CD4-positive, alpha-beta T cell treated with Interleukin-6 for 4 hours (primary cell): Measurements from ENCODE around the gene TFDP2.
"Not testable (repeated sequence)": the region's sequence is repeated elsewhere in the genome, so short reads cannot be mapped to it uniquely, and the experiment has no call there.

Experiments
- DNase-seq: peaks from one replicate; pipeline ENCODE4 v3.0.0-alpha.2; 2020; ENCODE audit warnings: mixed read lengths

Gene TFDP2

GRCh38 chr3:142019794-142020320 lies 129.5 kb downstream of the TFDP2 start:
- DNase-seq: no peak

DNA sequence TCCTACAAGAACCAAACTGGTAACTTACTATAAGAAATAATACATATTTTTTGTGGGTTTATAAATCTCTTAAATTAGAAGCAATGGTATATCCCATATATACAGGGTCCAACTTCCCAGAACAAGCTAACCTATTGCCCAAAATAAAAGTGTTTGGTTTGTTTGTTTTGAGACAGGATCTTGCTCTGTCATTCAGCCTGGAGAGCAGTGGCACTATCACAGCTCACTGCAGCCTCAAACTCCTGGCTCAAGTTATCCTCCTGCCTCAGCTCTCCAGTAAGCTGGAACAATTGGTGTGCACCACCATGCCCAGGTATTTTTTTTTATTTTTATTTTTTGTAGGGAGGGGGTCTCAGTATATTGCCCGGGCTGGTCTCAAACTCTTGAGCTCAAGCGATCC lies 135.4 kb downstream of the TFDP2 start:
- DNase-seq: no peak

DNA sequence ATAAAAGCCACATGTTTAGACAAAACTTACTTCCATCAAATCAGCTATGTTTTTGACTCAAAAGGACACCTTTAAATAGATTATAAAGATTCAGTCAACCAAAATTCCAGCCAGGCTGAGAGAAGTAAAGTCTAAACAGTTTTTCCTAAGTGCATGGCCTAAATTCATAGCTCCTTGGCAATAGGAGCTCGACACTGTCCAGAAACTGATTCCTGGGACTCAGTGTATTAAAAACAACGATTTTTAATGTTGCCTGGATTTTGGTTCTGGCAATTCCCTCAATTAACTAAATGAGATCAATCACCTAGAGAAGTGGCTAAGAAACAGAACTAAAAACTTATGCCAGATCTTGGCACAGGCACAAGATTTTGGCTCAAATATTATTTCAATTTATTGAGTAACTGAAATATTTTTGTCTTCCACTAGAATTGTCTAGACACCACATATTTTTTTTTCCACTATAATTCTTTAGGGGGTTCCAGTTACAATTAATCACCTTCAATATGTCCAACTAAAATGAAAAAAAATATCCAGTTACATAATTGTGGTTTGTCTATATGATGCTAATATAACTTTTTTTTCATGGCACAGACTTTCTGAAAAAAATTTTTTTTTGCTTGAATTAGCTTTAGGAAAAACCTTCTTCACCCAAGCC lies 135.9 kb downstream of the TFDP2 start:
- no peak for DNase-seq

DNA sequence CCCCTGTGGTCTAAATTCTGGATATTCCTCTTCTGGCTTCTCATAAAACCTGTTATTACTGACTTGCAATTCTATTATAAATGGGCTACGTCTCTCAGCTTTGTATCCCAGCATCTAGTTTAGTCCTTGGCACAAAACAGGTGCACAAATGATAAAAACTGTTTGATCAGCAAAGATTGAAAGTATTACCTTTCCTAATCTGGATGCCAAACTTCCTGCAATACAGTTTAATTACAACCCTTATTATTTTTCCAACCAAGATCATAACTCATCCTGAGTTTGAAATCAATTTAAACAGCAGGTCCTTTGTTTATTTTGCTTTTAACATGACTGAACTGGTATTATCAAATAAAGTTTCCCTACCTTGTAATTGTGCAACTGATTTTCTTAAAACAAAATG lies 140.3 kb downstream of the TFDP2 start:
- no peak for DNase-seq

- DNase-seq: no peak
These were observed 141.5 kb downstream of the TFDP2 start for GRCh38 chr3:142007710-142008399.

GRCh38 chr3:142004957-142005356 lies 144.4 kb downstream of the TFDP2 start:
- DNase-seq: not testable (repeated sequence)

- DNase-seq: no peak
These were observed 145.3 kb downstream of the TFDP2 start for GRCh38 chr3:142004025-142004424.

DNA sequence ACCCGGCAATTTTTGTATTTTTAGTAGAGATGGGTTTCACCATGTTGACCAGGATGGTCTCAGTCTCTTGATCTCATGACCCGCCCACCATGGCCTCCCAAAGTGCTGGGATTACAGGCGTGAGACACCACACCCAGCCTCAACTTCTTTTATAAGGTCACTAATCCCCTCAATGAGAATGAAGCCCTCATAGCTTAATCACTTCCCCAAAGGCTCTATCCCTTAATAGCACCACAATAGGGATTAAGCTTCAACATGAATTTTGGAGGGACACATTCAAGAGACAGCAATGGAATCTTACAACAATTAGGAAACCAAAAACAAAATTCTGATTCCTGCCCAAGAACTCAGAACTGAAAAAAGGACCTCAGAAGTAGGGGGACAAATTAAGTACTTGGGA lies 146.1 kb downstream of the TFDP2 start:
- no peak for DNase-seq

DNA sequence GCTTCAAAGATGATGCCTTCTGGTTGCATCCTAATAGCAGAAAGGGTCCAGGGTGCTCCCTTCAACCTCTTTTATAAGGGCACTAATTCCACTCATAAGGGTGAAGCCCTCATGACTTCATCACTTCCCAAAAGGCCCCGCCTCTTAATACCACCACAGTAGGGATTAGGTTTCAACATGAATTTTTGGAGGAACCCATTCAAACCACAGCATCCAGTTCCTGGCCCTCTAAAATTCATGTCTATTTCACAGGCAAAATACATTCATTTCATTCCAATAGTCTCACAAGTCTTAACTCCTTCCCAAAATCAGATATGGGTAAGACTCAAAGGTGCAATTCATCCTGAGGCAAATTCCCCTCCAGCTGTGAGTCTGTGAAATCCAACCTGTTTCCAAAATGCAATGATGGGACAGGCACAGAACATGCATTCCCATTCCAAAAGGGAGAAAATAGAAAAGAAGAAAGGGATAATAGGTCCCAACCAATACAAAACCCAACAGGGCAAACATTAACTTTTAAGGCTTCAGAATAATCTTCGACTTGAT lies 148.9 kb downstream of the TFDP2 start:
- DNase-seq: no peak

- DNase-seq: no peak
These were observed 150.6 kb downstream of the TFDP2 start for GRCh38 chr3:141998669-141999290.

- no peak for DNase-seq
These were observed 152.9 kb downstream of the TFDP2 start for GRCh38 chr3:141996437-141996836.

DNA sequence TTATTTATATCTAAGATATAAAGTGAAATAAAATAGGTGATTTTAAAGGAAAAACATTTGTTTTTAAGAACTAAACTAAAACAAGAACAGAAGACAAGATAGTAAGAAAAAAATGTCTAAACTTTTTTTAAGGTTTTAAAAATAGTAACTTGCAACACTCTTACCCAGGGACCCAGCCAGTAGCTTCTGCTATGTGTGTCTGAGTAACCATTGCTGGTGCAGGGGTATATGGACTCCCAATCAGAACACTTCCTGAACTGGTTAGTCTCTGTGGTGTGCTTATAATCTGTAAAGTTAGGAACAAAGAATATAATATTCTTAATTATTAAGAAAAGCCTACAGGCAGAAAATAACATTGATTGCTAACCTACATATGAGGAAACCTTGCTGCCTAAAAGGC lies 154.5 kb downstream of the TFDP2 start:
- DNase-seq: no peak

DNA sequence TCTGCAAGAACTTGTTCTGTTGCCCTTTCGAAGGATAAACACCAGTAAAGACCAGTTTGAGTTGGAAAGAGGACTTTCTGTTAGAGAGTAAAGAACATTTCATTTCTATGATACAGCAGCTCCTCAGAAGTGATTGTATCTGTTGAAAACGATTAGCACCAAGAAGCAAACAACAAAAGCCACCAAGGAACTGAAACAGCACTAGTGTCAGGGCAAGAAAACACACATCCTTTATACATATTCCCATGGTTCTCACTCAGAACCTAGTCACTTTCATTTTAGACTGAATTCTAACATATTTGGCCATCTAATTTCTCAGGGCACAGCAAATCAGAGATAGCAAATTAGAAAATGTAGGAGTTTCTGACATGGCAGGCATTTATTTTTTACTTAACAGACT lies 156.8 kb downstream of the TFDP2 start:
- no peak for DNase-seq

GRCh38 chr3:141986548-141987107 lies 162.7 kb downstream of the TFDP2 start:
- no peak for DNase-seq

GRCh38 chr3:141981084-141981483 lies 168.3 kb downstream of the TFDP2 start:
- DNase-seq: no peak

- no peak for DNase-seq
These were observed 170.2 kb downstream of the TFDP2 start for GRCh38 chr3:141979050-141979671.

- not testable (repeated sequence) for DNase-seq
These were observed 174.6 kb downstream of the TFDP2 start for GRCh38 chr3:141974777-141975176.

- no peak for DNase-seq
These were observed 176.9 kb downstream of the TFDP2 start for GRCh38 chr3:141972399-141972798.

DNA sequence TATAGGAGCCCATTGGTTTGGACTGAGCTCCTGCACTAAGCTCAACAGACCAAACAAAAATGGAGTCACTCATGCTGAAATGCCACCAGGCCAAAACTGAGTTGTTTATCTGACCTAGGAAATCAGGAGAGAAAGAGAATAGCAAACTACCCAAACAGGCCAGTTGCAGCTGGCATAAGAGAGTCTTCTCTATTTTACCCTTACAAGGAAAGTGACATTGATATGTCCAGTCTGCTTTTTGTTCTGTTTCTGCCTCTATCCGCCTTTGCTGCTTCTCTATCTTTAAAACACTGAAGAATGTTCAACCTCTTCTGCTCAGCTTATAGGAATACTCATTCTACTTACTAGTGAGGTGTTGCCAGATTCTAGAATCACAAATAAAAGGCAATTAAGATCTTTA lies 177.8 kb downstream of the TFDP2 start:
- no peak for DNase-seq

DNA sequence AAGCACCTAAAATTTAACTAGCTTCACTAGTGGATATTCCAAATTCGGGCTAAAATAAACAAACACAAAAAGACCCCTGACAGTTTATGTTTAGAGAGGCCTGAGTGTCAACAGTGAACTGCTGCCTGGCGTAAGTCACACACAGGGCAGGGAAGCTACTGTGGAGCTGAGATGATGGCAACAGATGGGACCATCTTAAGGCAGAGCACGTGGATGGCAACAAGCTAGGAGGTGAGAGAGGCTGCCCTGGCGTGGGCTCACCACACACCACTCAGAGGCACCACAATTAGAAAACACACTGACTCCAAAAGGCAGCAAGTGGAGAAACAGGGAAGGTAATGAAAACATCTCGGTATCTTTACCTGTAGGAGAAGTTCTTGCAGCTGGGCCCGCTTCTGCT lies 179.6 kb downstream of the TFDP2 start:
- DNase-seq: no peak

GRCh38 chr3:141965471-141965870 lies 183.9 kb downstream of the TFDP2 start:
- DNase-seq: no peak

DNA sequence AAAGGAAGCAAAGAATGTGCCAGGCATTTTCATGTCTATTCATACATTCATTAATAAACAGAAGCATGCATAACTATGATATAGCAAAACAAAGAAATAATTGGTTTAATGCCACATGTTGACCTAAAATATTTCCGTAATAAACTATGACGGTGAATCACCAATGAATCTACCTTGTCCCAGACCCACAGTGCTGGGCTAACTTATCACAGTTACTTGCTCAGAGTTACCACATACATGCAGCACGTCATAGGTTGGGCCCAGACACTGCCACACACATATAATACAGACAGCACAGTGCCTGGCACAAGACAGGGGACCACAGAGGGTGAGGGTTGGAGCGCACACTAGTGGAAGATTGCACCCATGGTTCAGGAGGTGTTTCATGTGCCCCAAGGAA lies 186.0 kb downstream of the TFDP2 start:
- DNase-seq: no peak

GRCh38 chr3:141960731-141961130 lies 188.6 kb downstream of the TFDP2 start:
- no peak for DNase-seq
